GM12872 (cell line): ENCODE results near the gene XXYLT1.

Experiments
- TF ChIP-seq, protein P1 (sequence below): IDR thresholded peaks from 3 replicates; pipeline ENCODE4 v1.5.1; 2011; ENCODE audit warnings: low read depth, mild to moderate bottlenecking, low read length, moderate library complexity; ENCODE audit not compliant: insufficient read depth

Gene XXYLT1

DNA sequence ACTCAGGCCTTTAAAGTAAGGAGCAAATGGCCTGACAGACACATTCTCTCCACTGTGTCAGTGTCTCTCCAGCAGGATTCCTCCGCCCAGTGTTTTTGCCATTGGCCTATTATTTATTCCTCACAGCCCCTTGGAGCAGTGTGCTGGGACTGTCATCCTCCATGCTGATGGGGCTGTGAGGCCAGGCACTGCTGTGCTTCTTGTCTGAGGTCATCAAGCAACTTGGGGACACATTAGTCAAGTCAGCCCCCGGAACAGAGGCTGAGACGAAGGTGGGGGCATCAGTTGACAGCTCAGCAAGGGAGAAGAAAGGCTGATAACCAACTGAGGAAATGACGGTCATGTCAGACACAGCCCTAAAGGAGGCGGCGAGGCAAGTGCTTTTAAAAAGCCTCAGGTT, 67.4 kb downstream of the XXYLT1 start:
- TF ChIP-seq, protein P1, sequence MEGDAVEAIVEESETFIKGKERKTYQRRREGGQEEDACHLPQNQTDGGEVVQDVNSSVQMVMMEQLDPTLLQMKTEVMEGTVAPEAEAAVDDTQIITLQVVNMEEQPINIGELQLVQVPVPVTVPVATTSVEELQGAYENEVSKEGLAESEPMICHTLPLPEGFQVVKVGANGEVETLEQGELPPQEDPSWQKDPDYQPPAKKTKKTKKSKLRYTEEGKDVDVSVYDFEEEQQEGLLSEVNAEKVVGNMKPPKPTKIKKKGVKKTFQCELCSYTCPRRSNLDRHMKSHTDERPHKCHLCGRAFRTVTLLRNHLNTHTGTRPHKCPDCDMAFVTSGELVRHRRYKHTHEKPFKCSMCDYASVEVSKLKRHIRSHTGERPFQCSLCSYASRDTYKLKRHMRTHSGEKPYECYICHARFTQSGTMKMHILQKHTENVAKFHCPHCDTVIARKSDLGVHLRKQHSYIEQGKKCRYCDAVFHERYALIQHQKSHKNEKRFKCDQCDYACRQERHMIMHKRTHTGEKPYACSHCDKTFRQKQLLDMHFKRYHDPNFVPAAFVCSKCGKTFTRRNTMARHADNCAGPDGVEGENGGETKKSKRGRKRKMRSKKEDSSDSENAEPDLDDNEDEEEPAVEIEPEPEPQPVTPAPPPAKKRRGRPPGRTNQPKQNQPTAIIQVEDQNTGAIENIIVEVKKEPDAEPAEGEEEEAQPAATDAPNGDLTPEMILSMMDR = no peak

DNA sequence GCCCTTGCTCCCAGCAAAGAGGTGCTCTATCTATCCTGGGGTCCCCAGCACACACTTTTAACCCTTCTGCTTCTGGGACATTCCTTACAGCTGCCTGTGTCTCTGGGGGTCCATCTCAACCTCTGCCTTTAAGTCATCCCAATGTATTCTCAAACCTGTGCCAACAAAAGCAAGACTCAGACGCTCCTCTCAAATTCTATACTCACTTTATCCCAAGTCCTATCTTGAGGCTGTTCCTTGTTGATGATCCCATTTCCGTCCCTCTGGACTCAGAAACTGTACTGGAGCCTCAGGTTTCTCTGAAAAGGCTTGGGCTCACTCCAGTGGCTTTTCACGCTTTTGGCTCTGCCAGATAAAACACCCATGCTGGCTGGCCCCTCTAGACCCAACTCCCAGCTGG, 69.7 kb downstream of the XXYLT1 start:
- TF ChIP-seq, protein P1 = no peak

DNA sequence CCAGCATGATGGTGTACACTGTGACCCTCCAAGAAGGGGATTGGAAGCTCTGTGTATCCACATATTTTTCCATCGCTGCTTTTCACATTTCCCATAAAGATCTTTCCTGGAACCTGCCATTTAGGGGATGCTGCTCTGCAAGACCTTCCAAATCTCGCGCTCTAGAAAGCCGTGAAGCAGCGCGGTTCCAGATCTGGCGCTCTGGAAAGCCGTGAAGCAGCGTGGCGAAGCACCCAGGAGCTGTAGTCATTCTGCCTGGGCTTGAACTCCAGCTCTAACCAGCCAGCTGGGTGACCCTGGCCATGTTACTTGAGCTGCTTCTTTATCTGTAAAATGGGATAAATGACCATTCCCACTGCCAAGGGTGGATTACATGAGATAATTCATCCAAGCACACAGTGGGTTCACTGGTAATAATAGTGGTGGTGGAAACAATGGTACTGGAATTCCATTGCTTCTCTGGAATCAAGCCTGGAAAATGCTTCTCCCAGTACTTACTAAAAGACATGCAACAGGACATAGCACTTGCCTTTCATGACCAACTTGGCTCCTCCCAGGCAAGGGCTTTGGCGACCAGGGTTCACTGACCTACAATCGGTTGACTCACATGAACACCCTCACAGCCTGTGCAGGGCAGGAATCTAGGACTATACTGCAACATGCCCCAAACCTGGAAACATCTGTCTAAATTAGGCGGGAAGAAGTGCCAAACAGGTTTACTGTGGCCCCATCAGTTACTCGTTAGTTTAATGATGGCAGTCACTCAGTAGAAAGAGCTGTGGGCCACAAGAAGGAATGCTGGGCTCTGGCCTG, 70.7 kb downstream of the XXYLT1 start:
- TF ChIP-seq, protein P1 = no peak

DNA sequence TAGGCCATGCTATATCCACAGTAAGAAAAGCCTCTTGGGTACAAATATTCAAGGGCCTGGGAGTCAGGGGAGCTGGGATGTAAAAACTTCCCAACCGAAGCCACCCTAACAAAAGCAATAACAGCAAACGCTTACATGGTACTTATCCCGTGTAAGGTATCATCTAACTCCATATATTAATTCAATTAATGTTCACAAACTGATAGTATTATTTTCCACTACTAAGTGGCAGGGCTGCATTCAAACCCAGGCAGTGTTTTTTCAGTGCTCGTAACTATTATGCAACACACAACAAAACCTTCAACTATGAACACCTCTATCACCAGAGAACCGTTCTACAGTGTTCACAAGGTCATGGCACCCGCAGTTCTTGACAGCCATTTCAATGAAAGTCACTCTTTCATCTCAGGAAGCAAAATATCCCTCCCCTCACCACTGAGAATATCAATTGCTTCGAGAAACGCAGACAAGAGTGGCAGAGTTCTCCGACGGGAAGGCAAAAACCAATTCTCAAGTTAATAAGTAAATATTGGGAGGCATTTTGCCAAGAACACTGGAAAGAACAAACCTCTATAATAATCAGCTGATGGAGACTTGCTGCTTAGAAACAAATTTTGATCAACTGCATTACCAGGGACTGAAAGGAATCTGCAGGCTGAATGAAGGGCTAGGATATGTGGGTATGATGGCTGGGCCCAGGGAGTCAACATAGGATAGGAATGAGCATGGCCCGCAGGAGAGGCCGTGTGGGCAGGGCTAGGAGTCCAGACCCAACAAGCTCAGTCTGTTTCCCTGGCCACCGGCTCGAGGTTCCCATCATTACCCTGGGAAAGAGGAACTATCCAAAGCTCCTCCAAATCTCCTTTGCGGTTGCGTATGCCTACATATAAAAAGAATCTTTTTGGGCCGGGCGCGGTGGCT, 72.3 kb downstream of the XXYLT1 start:
- TF ChIP-seq, protein P1 = no peak

DNA sequence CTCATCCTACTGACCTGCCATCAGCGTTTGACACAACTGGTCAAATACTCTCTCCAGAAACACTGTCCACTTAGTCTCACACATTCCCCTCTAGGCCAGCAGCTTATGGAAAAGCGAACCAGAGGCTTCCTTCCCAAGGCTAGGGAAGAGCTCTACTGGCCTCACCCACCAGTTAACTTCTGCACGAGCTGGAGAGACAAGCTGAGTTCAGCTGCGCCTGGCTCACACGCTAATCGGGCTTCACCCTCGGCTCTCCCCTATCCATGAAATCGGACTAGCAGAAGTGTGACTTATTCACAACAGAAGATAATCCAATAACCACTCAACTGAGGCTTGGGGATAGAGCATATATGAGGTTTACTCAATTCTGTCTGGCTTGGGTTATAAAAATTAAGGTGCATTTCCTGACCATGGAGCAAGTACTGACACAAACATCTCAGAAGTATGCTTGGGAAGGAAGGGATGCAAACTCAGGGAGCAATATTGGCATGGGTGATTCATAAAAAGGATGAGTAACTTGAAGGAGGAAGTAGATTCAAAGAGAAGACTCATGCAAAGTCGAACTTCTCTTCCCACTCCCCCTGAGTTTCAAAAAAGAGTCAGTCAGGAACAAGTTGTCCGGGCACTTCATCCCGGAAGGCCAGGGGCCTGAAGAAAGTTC, 73.1 kb downstream of the XXYLT1 start:
- TF ChIP-seq, protein P1 = no peak

DNA sequence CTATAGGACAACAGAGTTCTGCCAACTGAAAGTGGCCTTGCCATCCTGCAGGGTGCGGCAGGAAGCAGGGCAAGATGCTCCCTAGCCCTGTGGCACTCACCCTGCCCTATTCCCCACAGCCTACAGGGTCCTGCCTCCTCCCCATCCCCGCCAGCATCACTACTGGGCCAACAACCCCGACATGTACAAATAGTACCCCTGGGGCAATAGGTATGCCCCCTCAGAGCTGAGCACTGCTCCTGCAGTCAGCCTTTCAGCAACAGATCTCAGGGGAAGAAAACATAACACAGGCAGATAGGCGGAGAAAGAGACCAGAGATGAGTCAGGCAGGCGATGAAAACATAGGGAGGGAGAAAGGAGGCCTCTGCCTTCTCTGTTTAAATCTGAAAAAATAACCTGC, 74.7 kb downstream of the XXYLT1 start:
- TF ChIP-seq, protein P1 = no peak
